Astrocyte (in vitro differentiated cells and primary cell): Measurements from ENCODE around the gene TMEM165. TPM values are rescaled to one million over a fixed set of nuclear protein-coding genes. Genes with fewer than 3 reads are reported as not detected.

Experiments
- DNase-seq: peaks from one replicate; pipeline ENCODE4 v3.0.0-alpha.2; 2010; ENCODE audit warnings: low read depth
- FAIRE-seq: peaks from 2 replicates; lab custom pipeline; 2011; peaks lifted over from hg19 to GRCh38; lab: Jason Lieb, UNC
- H2AFZ ChIP-seq: 2 replicates; pipeline ENCODE4 v1.6.0; 2012; ENCODE audit warnings: low read depth, low read length, inconsistent platforms
- H3K27ac ChIP-seq: 2 replicates; pipeline ENCODE4 v1.5.1; 2011; ENCODE audit warnings: low read depth, low read length, inconsistent platforms
- H3K27me3 ChIP-seq: 2 replicates; pipeline ENCODE4 v1.6.0; 2011; ENCODE audit warnings: low read length, inconsistent platforms; ENCODE audit not compliant: insufficient read depth
- H3K36me3 ChIP-seq: 2 replicates; pipeline ENCODE4 v1.5.1; 2011; ENCODE audit warnings: low read length, inconsistent platforms; ENCODE audit not compliant: insufficient read depth
- H3K4me1 ChIP-seq: 2 replicates; pipeline ENCODE4 v1.5.1; 2011; ENCODE audit warnings: low read length, inconsistent platforms; ENCODE audit not compliant: insufficient read depth
- H3K4me2 ChIP-seq: 2 replicates; pipeline ENCODE4 v1.6.0; 2012; ENCODE audit warnings: low read length, inconsistent platforms
- H3K4me3 ChIP-seq: 2 replicates; pipeline ENCODE4 v1.5.1; 2011; ENCODE audit warnings: low read depth, mild to moderate bottlenecking, low read length, inconsistent platforms; ENCODE audit not compliant: insufficient read depth
- H3K79me2 ChIP-seq: 2 replicates; pipeline ENCODE4 v1.6.0; 2012; ENCODE audit warnings: mild to moderate bottlenecking, low read length, inconsistent platforms; ENCODE audit not compliant: insufficient read depth
- H3K9ac ChIP-seq: 2 replicates; pipeline ENCODE4 v1.6.0; 2012; ENCODE audit warnings: mild to moderate bottlenecking, low read length, inconsistent platforms
- H3K9me3 ChIP-seq: 2 replicates; pipeline ENCODE4 v1.5.1; 2012; ENCODE audit warnings: low read depth, mild to moderate bottlenecking, low read length, inconsistent platforms; ENCODE audit not compliant: insufficient read depth
- H4K20me1 ChIP-seq: 2 replicates; pipeline ENCODE4 v1.6.0; 2012; ENCODE audit warnings: low read length, inconsistent platforms; ENCODE audit not compliant: insufficient read depth
- H3K27ac Mint-ChIP-seq: one replicate; pipeline ENCODE4 v1.8.0; 2021; ENCODE audit warnings: mild to moderate bottlenecking, mixed read lengths; ENCODE audit not compliant: unreplicated experiment
- H3K27me3 Mint-ChIP-seq: one replicate; pipeline ENCODE4 v1.8.0; 2021; ENCODE audit warnings: low read depth, mixed read lengths; ENCODE audit not compliant: unreplicated experiment
- H3K36me3 Mint-ChIP-seq: one replicate; pipeline ENCODE4 v1.8.0; 2021; ENCODE audit warnings: low read depth, mixed read lengths; ENCODE audit not compliant: unreplicated experiment
- H3K4me1 Mint-ChIP-seq: one replicate; pipeline ENCODE4 v1.8.0; 2021; ENCODE audit warnings: low read depth, mixed read lengths; ENCODE audit not compliant: unreplicated experiment
- H3K4me3 Mint-ChIP-seq: one replicate; pipeline ENCODE4 v1.8.0; 2021; ENCODE audit warnings: mild to moderate bottlenecking, moderate library complexity, mixed read lengths; ENCODE audit not compliant: unreplicated experiment
- H3K9me3 Mint-ChIP-seq: one replicate; pipeline ENCODE4 v1.8.0; 2021; ENCODE audit warnings: mild to moderate bottlenecking, mixed read lengths; ENCODE audit not compliant: unreplicated experiment
- CTCF ChIP-seq: IDR thresholded peaks from 2 replicates; pipeline ENCODE4 v1.5.1; 2011; ENCODE audit warnings: low read depth, mild to moderate bottlenecking, inconsistent platforms, low read length, moderate library complexity; ENCODE audit not compliant: insufficient read depth
- EZH2 ChIP-seq: IDR thresholded peaks from 2 replicates; pipeline ENCODE4 v1.6.1; 2012; ENCODE audit warnings: mild to moderate bottlenecking, low read length, inconsistent platforms; ENCODE audit not compliant: insufficient read depth
- total RNA-seq: library from RNA; stranded (reverse); gene quantifications from 2 replicates; pipeline ENCODE4 v1.2.1, GENCODE V29; 2021

Gene TMEM165
- total RNA-seq, 1 donor from 2014 or later, result 130 TPM

- H3K9ac ChIP-seq, result no peak overlapping the region
- no peaks in the 10 kb centered on the region for H3K36me3 ChIP-seq
- H3K27me3 Mint-ChIP-seq, result no peaks in the 10 kb centered on the region
- FAIRE-seq (peak; percentile 41), DNase-seq (no peak)
- no peak overlapping the region for H3K27ac Mint-ChIP-seq
- H4K20me1 ChIP-seq, result no peaks in the 10 kb centered on the region
- H3K9me3 ChIP-seq, result no peaks in the 10 kb centered on the region
- H3K9me3 Mint-ChIP-seq, result no peaks in the 10 kb centered on the region
- no peaks in the 10 kb centered on the region for H3K27me3 ChIP-seq
- H2AFZ ChIP-seq, result no peak overlapping the region
- no peak overlapping the region for H3K4me3 ChIP-seq
- H3K4me2 ChIP-seq, result no peak overlapping the region
- peaks cover 13% of the 10 kb centered on the region for H3K4me1 ChIP-seq
- H3K4me3 Mint-ChIP-seq, result no peak overlapping the region
- peaks cover 2% of the 10 kb centered on the region for H3K4me1 Mint-ChIP-seq
- no peak overlapping the region for H3K27ac ChIP-seq
- peaks cover 15% of the 10 kb centered on the region for H3K36me3 Mint-ChIP-seq
- no peaks in the 10 kb centered on the region for H3K79me2 ChIP-seq
- TF ChIP-seq EZH2 (no peak), CTCF (no peak)
Measured at GRCh38 chr4:55363691-55364351, 31.9 kb upstream of the TMEM165 start.

GRCh38 chr4:55364691-55365344 lies 30.9 kb upstream of the TMEM165 start:
- Histone ChIP-seq H3K36me3 (no peaks in the 10 kb centered on the region), H3K4me3 (no peak overlapping the region), H2AFZ (no peak overlapping the region), H4K20me1 (no peaks in the 10 kb centered on the region), H3K27me3 (no peaks in the 10 kb centered on the region), H3K9me3 (no peaks in the 10 kb centered on the region), H3K79me2 (no peaks in the 10 kb centered on the region), H3K9ac (no peak overlapping the region), H3K4me1 (peaks cover 6% of the 10 kb centered on the region), H3K4me2 (no peak overlapping the region), H3K27ac (no peak overlapping the region)
- Mint-ChIP-seq H3K27me3 (no peaks in the 10 kb centered on the region), H3K4me1 (no peaks in the 10 kb centered on the region), H3K4me3 (no peak overlapping the region), H3K9me3 (no peaks in the 10 kb centered on the region), H3K36me3 (peaks cover 15% of the 10 kb centered on the region), H3K27ac (no peak overlapping the region)
- FAIRE-seq (no peak), DNase-seq (no peak)
- TF ChIP-seq CTCF (no peak), EZH2 (no peak)

GRCh38 chr4:55365345-55365728 lies 30.4 kb upstream of the TMEM165 start:
- TF ChIP-seq EZH2, result no peak
- TF ChIP-seq CTCF, result no peak
- H3K4me1 Mint-ChIP-seq, result no peaks in the 10 kb centered on the region
- Histone ChIP-seq H2AFZ (no peak overlapping the region), H3K9me3 (no peaks in the 10 kb centered on the region), H3K4me1 (peaks cover 6% of the 10 kb centered on the region), H3K27ac (no peak overlapping the region), H4K20me1 (no peaks in the 10 kb centered on the region), H3K9ac (no peak overlapping the region), H3K4me2 (no peak overlapping the region), H3K27me3 (no peaks in the 10 kb centered on the region), H3K4me3 (no peak overlapping the region), H3K36me3 (no peaks in the 10 kb centered on the region), H3K79me2 (no peaks in the 10 kb centered on the region)
- H3K4me3 Mint-ChIP-seq, result no peak overlapping the region
- no peak for DNase-seq
- no peaks in the 10 kb centered on the region for H3K27me3 Mint-ChIP-seq
- no peak overlapping the region for H3K27ac Mint-ChIP-seq
- H3K36me3 Mint-ChIP-seq, result peaks cover 15% of the 10 kb centered on the region
- no peak for FAIRE-seq
- no peaks in the 10 kb centered on the region for H3K9me3 Mint-ChIP-seq
